SIG-M5 treated with dmso at 0.1 percent for 504 hours (cell line): ENCODE data around the gene GSG1L2.
A peak's percentile ranks its signal among the peaks of the same experiment; 100 is the strongest.
"Not testable (repeated sequence)": the region's sequence is repeated elsewhere in the genome, so short reads cannot be mapped to it uniquely, and the experiment has no call there.

Source experiments
- DNase-seq: peaks from one replicate; lab custom pipeline; 2025; ENCODE audit not compliant: unreplicated experiment; lab: John Stamatoyannopoulos, UW

Gene GSG1L2

DNA sequence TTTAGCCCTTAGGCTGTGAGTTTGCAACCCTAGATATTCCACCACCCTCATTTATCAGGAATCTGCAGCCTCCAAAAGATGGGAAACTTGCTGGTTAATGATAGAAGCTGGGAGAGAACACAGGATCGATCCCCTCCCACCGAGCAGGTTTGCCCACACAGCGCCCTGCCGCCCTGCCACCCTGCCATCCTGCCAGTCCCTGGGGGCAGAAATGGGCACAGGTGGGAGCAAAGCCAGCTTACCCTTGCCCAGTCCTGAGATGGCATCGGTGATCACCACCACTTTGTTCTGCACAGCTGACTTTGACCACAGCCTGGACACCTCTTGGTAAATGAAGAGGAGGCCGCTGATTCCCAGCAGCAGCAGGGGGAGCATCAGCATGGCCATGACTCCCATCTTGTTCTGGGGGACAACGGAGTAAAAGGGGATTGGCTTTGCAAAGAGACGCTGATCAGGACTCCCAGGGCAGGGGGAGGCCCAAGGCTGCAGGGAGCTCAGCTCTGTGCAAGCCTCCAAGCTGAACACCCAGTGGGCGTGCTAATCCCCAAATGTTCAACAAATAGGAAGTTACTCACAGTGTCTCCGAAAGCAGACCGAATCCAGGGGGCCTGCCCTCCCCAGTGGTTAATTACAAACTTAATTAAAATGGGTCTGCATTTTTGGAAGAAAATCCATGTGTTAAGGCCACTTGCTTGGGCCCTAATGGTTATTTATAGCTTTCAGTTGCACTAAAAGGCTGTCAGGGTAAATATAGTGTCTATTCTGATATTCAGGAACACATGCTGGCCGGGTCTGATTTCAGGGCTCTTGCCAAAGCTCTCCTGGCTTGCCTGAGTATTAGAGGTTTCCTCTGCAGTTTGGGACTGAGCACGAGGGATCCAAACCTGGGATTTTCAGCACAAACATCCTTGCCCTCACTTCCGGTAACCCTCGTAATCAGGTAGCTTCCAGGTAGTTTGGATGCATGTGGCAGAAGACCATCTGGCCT, 30.7 kb downstream of the GSG1L2 start, which contains the start of gene DHRS7C:
Gene DHRS7C, minus strand, starts transcription at position 704 of the 988 bp plus-strand sequence. Its CDS starts 308 bp downstream, at position 396.
- DNase-seq = no peak

DNA sequence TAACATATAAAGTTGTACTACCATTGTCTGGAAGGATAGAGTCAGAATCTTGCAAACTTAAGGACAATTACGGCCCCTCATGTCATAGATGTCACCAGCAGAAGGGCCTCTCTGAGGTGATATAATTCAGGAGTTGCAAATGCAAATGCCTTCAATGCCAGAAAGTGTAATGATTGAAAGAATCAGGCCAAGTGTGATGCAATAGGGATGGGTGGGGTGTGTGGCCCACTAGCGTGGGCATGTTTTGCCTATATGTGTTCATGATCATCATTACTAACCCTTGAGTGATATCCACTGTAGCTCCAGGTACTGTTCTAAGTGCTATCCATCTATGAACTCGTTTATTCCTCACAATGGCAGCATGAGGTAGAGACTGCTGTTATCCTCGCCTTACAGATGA, 31.6 kb downstream of the GSG1L2 start:
- DNase-seq = no peak

DNA sequence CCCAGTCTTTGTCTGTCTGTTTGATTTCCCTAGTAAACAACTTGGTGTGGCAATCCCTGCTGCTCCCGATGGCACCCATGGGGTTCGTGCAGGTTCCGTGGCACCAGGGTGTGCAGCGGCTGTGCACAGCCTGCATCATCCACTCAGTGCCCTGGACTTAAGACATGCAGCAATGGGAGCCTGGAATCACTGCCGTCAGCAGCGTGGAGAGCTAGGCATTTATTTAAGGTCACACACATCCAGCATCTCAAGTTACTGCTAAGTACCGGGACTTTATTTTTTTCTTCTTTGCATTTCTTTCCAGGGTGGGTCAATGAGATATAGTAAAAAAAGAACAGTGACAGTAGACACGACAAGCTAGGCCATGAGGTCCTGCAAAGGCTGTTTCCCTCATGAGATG, 33.3 kb downstream of the GSG1L2 start:
- DNase-seq = no peak

DNA sequence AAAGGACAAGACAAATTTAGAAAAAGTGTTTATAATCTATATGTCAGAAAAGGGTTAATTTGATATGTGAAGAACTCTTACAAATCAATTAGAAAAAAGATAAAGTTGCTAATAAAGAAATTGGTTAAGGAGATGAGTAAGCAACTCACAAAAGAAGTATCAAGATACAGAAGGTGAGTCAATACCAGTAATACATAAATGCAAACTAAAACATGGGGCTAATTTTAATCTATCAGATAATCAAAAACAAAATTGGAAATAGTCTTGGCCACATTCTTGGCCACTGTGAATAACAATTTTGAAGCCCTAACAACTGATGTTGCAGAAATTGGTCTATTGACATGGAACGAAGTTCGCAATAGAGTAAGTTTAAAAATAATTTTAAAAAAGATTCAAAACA, 37.3 kb downstream of the GSG1L2 start:
- DNase-seq = no peak

DNA sequence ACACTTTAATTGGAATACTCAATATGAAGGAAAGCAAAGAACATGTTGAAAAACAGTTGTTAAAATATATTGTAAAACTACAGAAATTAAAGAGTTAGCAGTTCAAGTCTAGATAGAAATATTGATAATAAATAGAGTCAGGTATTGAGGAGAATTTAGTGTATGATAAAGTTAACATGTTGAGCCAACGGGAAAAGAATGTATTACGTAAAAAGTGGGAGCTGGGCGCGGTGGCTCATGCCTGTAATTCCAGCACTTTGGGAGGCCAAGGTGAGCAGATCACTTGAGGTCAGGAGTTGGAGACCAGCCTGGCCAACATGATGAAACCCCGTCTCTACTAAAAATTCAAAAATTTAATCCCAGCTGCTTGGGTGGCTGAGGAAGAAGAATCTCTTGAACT, 38.4 kb downstream of the GSG1L2 start:
- not testable (repeated sequence) for DNase-seq

DNA sequence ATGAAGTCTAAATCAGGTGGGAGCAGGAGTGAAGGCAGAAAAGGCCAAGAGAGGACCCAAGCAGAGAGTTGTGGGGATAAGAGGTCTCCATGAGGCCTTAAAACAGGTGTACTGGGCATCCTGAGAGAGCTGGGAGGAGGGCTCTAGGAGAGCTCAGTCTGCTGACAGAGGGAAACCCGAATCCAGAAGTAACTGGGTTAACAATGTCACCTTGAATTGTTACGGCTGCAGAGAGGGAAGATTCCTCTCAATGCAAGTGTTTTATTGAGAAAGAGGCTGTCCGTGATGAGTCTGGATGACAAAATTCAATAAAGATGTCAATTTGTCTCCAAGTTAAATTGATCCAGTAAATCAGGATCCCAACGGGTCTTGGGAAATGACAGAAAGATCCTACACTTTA, 38.8 kb downstream of the GSG1L2 start:
- DNase-seq = no peak

DNA sequence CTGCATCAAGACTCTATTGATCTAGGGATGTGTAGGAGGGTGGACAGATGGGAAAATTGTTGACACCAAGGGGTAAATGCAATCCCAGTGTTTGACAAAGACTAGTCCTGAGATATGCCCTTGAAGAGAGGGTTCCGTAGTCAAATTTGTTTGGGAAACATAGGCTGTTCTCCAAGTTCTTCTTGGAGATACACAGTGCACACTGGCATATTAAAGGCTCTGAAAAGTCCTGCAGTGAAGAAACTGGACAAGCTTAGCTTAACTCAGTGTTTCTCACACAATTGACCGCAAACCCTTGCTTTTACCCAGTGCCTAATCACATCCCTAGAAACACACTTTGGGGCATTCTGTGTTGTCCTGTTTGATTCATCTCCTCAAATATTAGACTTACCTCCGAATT, 41.3 kb downstream of the GSG1L2 start:
- DNase-seq = no peak

DNA sequence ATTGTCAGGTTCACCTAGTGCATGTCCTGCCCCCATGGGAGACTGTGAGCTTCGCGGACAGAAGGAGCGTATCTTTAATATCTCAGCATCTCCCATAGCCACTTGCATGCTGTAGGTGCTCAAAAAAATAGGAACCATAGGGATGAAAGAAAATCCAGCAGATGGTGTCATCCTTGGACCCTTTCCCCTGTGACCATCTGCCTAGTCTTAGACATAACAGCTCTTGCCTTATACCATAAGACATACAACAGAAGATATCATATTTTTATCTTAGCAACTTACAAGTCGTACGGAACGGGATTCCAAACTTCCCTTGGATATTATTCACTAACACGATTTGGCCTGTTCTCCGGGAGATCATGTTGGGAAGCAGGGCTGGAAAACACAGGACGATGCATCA, 45.0 kb downstream of the GSG1L2 start:
- no peak for DNase-seq

DNA sequence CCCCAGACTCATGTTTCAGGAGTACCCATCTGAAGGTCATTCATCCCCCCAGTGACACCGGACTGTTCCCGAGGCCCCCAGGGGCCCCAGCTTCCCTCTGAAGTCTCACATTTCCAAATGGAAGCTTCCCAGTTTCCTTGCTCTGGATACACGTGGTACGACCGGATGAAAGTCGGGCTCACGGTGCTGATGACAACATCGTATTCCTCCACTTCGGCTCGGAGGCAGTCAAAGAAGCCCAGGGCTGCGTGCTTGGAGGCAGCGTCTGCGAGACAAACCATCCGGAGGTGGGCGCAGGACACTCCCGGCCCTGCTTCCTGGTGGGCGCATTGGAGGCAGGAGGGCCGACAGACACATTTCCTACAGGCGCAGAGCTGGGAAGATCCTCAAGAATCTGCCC, 49.2 kb downstream of the GSG1L2 start:
- no peak for DNase-seq

DNA sequence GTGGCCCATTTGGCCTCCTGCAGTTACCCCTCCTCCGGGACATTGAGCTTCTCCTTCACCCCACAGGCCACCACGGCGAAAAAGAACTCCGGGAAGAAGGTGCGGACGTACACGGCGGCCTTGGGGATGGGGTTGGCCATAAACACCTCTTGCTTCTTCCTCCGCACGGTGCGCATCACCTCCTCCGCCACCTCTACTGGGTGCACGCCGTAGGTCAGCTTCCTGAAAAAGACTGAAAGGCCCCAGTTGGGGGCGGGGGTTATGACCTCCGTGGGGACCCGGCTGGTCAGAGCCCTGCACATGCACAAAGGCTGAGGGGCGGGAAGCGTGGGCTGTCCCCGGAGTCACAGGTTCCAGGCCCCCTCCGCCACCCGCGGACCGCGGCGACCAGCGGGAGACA, 50.4 kb downstream of the GSG1L2 start:
- no peak for DNase-seq

DNA sequence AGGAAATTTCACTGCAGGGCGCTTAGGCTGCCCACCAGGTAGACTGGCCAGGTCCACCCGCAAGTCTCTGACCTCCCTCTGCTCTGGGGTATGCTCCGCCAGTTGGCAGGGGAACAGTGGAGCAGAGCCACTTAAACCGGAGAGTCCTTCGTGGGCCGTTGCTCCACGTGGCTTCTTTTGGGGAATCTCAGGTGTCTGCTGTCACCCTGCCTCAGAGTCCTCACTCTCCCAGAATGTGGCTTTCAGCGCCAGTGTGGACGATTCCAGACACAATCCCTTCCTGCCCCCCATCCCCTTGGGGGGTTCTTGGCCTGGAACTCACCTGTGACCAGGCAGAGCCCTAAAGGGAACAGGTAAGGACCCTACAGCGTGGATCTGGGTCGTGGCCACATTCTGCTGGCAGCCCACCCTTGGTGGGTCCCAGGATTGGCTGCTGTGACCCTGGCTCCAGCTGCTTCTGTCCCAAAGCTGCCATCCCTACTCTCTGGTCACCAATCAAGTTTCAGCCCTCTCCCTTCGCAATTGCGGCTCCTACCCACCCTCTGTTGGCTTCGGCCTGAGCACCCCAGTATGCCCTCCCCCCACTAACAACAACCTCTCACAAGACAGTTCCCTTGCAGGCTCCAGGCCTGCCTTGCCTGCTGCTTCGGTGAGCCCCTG, 52.7 kb downstream of the GSG1L2 start:
- no peak for DNase-seq

DNA sequence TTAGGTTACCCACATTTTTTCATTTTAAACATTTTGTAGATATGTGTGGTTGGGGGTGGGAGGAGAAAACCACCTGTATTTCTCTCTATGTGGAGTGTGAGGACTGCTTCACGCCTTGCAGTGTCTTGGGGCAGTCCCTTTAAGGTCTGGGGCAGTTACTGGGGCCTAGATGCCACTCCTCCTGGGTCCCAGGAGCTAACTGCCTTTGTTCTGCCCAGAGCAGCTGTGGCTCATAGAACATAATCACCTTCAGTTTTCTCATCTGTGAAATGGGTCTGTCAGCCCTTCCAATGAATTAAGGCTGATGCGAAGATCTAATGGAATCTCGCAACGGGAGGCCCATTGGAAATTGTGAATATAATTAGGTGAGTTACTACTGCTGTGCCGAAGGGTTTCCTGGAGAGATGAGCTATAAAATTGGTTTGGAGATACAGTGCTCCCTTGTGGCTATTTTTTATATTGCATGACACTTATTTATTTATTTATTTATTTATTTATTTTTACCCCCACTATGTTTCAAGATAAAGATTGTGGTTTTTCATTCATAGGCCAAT, 53.4 kb downstream of the GSG1L2 start:
- peak; percentile 38 for DNase-seq

DNA sequence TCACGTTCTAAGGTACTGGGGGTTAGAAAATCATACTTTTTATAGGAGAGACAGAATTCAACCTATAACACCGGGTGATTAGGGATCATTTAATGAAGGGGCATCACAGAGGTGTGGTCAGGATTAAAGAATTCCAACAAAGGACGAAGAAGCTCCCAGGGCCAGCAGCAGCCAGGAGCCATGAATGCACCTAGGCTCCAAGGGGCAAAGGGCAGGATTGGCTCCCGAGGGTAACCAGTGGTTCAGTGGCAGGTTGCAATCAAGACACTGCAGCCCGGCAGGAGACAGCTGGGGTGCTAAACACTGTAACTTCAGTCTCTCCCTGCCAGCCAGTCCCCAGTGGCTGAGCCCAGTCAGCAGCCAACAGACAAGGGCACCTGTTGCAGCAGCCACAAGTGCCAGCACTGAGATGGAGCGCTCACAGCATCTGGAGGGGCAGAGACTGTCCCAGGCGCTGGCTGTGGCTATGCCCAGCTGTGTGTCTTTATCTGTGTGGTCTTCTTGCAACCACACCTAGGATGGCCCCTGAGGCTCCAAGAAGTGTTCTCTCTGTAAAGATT, 54.4 kb downstream of the GSG1L2 start:
- DNase-seq = no peak

DNA sequence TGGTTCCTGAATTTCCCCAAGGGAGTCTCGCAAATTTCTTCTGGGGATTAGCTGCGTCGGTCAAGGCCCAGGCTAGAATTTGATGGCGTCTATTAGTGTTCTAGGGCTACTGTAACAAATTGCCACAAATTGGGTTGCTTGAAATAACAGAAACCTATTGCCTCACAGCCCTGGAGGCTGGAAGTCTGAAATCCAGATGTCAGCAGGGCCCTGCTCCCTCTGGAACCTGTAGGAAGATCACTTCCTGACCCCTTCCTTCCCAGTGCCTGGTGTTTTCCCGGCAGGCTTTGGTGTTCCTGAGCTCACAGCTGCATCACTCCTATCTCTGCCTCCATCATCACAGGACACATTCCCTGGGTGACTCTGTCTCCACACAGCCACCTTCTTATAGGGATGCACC, 54.9 kb downstream of the GSG1L2 start:
- DNase-seq = no peak

DNA sequence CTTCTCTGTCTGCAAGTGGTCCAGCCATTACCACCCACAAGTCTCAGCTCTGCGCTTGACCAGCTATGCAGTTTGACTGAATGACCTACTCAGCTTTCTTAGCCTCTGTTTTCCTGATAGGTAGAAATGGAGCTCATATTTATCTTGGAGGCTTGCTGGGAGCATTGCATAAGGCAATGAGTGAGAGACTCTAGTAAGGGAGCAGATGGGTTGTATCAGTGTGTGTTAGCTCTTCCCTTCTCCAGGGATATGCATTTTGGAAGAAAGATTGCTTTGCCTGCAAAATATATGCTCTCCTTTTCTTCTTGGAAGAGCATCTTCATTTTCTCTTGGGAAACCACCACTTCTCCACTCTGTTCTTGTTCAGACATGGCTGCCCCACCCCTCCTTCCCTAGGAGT, 56.6 kb downstream of the GSG1L2 start:
- no peak for DNase-seq

DNA sequence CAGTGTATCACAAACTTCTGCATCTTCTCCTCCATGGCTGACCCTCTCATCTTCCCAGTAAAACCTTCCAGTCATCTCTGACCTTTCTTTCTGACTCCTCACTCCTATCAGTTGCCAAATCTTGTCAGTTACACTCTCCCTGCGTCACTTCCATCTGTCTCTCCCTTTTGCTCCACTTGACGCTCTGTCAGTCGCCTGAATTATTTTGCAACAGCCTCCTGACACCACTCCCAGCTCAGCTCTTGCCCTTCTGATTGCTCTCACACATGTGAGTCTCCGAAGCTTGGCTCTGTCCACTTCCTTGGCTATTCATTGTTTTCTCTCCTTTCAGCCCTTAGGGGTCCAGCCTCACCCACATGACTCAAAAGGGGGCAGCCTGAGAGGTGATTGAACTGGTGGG, 58.2 kb downstream of the GSG1L2 start:
- DNase-seq = peak; percentile 57

DNA sequence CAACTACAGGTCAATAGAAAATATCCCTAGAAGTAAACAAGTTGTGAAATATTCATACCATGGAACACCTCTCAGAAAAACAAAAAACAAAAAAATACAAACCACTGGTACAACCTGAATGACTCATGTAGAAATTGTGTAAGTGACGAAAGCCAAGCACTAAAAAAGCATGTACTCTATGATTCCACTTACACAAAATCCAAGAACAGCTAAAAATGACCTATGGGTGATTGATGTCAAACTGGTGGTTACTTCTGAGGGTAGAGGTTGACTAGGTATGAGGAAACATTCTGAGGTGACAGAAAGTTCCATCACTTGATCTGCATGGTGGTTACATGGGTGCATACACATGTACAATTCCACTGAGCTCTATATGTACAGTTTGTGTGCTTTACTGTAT, 61.6 kb downstream of the GSG1L2 start:
- no peak for DNase-seq

DNA sequence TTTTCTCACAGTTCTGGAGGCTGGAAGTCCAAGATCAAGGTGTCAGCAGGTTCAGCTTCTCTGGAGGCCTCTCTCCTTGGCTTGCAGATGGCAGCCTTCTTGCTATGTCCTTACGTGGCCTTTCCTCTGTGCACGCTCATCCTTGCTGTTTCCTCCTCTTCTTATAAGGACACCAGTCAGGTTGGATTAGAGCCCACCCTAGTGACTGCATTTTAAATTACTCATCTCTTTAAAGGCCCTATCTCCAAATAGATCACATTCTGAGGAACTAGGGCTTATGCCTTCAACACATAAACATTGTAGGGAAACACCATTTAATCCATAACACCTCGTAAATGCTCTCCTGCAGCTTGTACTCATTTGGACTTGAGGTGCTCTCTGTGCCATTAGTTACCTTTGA, 66.8 kb downstream of the GSG1L2 start:
- DNase-seq = no peak
